Lower lobe of right lung (tissue), 2 donors: Measurements from ENCODE around the gene MAN2A1. TPM values are rescaled to one million over a fixed set of nuclear protein-coding genes. Genes with fewer than 3 reads are reported as not detected.

ENCODE experiments used
- ATAC-seq, 2 donors: fragments of 200-7000 bp; cut with Tn5 transposase; one replicate each; pipeline ENCODE4 v1.9.1; 2020 to 2022; ENCODE audit warnings: mild to moderate bottlenecking in 2 of 2, moderate library complexity in 2 of 2
- DNase-seq: peaks from one replicate; pipeline ENCODE4 v3.0.0-alpha.2; 2020
- H3K27ac ChIP-seq: fragments of 200-600 bp; one replicate; pipeline ENCODE4 v1.8.0; 2022
- H3K27me3 ChIP-seq: fragments of 200-600 bp; one replicate; pipeline ENCODE4 v1.8.0; 2022; ENCODE audit warnings: low read depth
- H3K36me3 ChIP-seq: fragments of 200-600 bp; one replicate; pipeline ENCODE4 v1.8.0; 2022; ENCODE audit warnings: mild to moderate bottlenecking
- H3K4me1 ChIP-seq: fragments of 200-600 bp; one replicate; pipeline ENCODE4 v1.8.0; 2022
- H3K4me3 ChIP-seq: fragments of 200-600 bp; one replicate; pipeline ENCODE4 v1.8.0; 2022; ENCODE audit warnings: mild to moderate bottlenecking
- H3K9me3 ChIP-seq: fragments of 200-600 bp; one replicate; pipeline ENCODE4 v1.8.0; 2022
- intact Hi-C: fragments of 100-400 bp; cut with DNase I; formaldehyde crosslinking; loops from one replicate; pipeline ENCODE4 v1.11.0; 2022
- long read RNA-seq: library from polyadenylated mRNA; unstranded; transcript quantifications from one replicate; pipeline ENCODE4 v2.0.0, GENCODE V29; 2021
- total RNA-seq: library from RNA; stranded (reverse); fragmentation: NEBNext Ultra II Directional; extraction: Animal tissue kit (Norgen Biotek cat#: 25700); gene quantifications from one replicate; pipeline ENCODE4 v1.2.1, GENCODE V29; 2021
- TF ChIP-seq, protein P1 (sequence below): fragments of 200-600 bp; IDR thresholded peaks from one replicate; pipeline ENCODE4 v1.8.0; 2022; ENCODE audit warnings: antibody characterized with exemption, mild to moderate bottlenecking
- donor health status: DM: no; HTN: yes; CAD: no; lungs with severe emphysema.

MAN2A1 gene
- 42.9 TPM for total RNA-seq
- long read RNA-seq, full-length matches to known transcripts: 20 of 32 reads
- long read RNA-seq, partial matches to known transcripts: 5 of 32 reads
- long read RNA-seq, other reads (novel, unspliced or antisense): 7 of 32 reads

GRCh38 chr5:109689740-109690241 lies at the start of gene MAN2A1:
Gene MAN2A1, plus strand, starts transcription at chr5:109689927. Its CDS starts 491 bp downstream, at chr5:109690418.
- ATAC-seq (peak; percentile 89 to 90), DNase-seq (peak; percentile 85)
- intact Hi-C loops: no loop called here
- Histone ChIP-seq H3K4me3 (peak within 1 kb of the TSS; percentile 89), H3K4me1 (peaks cover 27% of the 10 kb centered on the region), H3K27ac (peak within 1 kb of the TSS; percentile 94), H3K9me3 (no peaks in the 10 kb centered on the region), H3K36me3 (no peaks in the 10 kb centered on the region), H3K27me3 (no peaks in the 10 kb centered on the region)
- TF ChIP-seq, protein P1, sequence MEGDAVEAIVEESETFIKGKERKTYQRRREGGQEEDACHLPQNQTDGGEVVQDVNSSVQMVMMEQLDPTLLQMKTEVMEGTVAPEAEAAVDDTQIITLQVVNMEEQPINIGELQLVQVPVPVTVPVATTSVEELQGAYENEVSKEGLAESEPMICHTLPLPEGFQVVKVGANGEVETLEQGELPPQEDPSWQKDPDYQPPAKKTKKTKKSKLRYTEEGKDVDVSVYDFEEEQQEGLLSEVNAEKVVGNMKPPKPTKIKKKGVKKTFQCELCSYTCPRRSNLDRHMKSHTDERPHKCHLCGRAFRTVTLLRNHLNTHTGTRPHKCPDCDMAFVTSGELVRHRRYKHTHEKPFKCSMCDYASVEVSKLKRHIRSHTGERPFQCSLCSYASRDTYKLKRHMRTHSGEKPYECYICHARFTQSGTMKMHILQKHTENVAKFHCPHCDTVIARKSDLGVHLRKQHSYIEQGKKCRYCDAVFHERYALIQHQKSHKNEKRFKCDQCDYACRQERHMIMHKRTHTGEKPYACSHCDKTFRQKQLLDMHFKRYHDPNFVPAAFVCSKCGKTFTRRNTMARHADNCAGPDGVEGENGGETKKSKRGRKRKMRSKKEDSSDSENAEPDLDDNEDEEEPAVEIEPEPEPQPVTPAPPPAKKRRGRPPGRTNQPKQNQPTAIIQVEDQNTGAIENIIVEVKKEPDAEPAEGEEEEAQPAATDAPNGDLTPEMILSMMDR: peak; percentile 6

DNA sequence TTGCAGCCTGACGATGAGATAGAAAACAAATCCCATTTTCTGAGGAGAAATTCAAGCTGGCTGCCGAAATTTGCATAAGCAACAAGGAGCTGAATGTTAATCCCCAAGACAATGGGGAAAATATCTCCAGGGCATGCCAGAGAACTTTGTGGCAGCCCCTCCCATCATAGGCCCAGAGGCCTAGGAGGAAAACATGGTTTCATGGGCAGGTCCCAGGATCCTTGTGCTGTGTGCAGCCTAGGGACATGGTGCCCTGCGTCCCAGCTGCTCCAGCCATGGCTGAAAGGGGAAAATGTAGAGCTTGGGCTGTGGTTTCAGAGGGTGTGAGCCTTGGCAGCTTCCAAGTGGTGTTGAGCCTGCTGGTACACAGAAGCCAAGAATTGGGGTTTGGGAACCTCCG lies 48.8 kb upstream of the MAN2A1 start:
- intact Hi-C loops: no loop called here
- TF ChIP-seq, protein P1: no peak
- no peak for ATAC-seq
- Histone ChIP-seq H3K27ac (no peak overlapping the region), H3K27me3 (no peaks in the 10 kb centered on the region), H3K36me3 (no peaks in the 10 kb centered on the region), H3K9me3 (no peaks in the 10 kb centered on the region), H3K4me3 (no peak overlapping the region), H3K4me1 (no peaks in the 10 kb centered on the region)
- DNase-seq: no peak

GRCh38 chr5:109643791-109644350 lies 45.9 kb upstream of the MAN2A1 start:
- ATAC-seq (no peak), DNase-seq (no peak)
- no peaks in the 10 kb centered on the region for H3K9me3 ChIP-seq
- H3K27me3 ChIP-seq: no peaks in the 10 kb centered on the region
- H3K27ac ChIP-seq: no peak overlapping the region
- TF ChIP-seq, protein P1: no peak
- no peaks in the 10 kb centered on the region for H3K36me3 ChIP-seq
- H3K4me1 ChIP-seq: no peaks in the 10 kb centered on the region
- intact Hi-C loops: no loop called here
- H3K4me3 ChIP-seq: no peak overlapping the region

GRCh38 chr5:109644829-109645228 lies 44.9 kb upstream of the MAN2A1 start:
- TF ChIP-seq, protein P1: no peak
- H3K36me3 ChIP-seq: no peaks in the 10 kb centered on the region
- no peaks in the 10 kb centered on the region for H3K9me3 ChIP-seq
- no peaks in the 10 kb centered on the region for H3K4me1 ChIP-seq
- ATAC-seq (no peak), DNase-seq (no peak)
- intact Hi-C loops: no loop called here
- no peak overlapping the region for H3K4me3 ChIP-seq
- H3K27ac ChIP-seq: no peak overlapping the region
- H3K27me3 ChIP-seq: no peaks in the 10 kb centered on the region

GRCh38 chr5:109645707-109646192 lies 44.0 kb upstream of the MAN2A1 start:
- Histone ChIP-seq H3K36me3 (no peaks in the 10 kb centered on the region), H3K27me3 (no peaks in the 10 kb centered on the region), H3K27ac (no peak overlapping the region), H3K4me3 (no peak overlapping the region), H3K4me1 (no peaks in the 10 kb centered on the region), H3K9me3 (no peaks in the 10 kb centered on the region)
- TF ChIP-seq, protein P1: no peak
- DNase-seq: no peak
- no peak for ATAC-seq
- intact Hi-C loops: no loop called here
